WTC11 (cell line): ENCODE results near the gene PNMA1. TPM values are rescaled to one million over a fixed set of nuclear protein-coding genes. Genes with fewer than 3 reads are reported as not detected.

ENCODE experiments used
- ATAC-seq: fragments of 200-7000 bp; cut with Tn5 transposase; 2 replicates; pipeline ENCODE4 v1.10.0; 2021; ENCODE audit warnings: mild to moderate bottlenecking, moderate library complexity
- CTCF ChIA-PET: fragments of 300-600 bp; sonication (Branson Sonifier 250); formaldehyde crosslinking; loops from one replicate; lab custom pipeline; 2021; ENCODE audit warnings: antibody characterized with exemption; lab: Charles Lee
- POLR2A ChIA-PET: fragments of 350-600 bp; sonication (Branson Sonifier 250); formaldehyde crosslinking; loops from one replicate; lab custom pipeline; 2021; ENCODE audit warnings: antibody characterized with exemption; lab: Charles Lee
- DNase-seq: peaks from one replicate; pipeline ENCODE4 v3.0.0; 2021; ENCODE audit warnings: low spot score
- H3K27ac Mint-ChIP-seq: 2 replicates; pipeline ENCODE4 v1.8.0; 2021; ENCODE audit warnings: mixed read lengths
- H3K27me3 Mint-ChIP-seq: 2 replicates; pipeline ENCODE4 v1.8.0; 2021; ENCODE audit warnings: low read depth, mild to moderate bottlenecking, moderate library complexity, mixed read lengths
- H3K36me3 Mint-ChIP-seq: 2 replicates; pipeline ENCODE4 v1.8.0; 2021; ENCODE audit warnings: mixed read lengths
- H3K4me1 Mint-ChIP-seq: 2 replicates; pipeline ENCODE4 v1.8.0; 2022; ENCODE audit warnings: mixed read lengths
- H3K4me3 Mint-ChIP-seq: 2 replicates; pipeline ENCODE4 v1.8.0; 2021; ENCODE audit warnings: mild to moderate bottlenecking, moderate library complexity, mixed read lengths
- H3K9me3 Mint-ChIP-seq: 2 replicates; pipeline ENCODE4 v1.8.0; 2021; ENCODE audit warnings: mixed read lengths
- AR ChIP-seq: fragments of 250-450 bp; sonication (Bioruptor Pico); IDR thresholded peaks from 2 replicates; pipeline ENCODE4 v1.9.0; 2021; ENCODE audit warnings: mild to moderate bottlenecking
- ATF3 ChIP-seq: sonication (generic); formaldehyde crosslinking; conservative IDR thresholded peaks from 2 replicates; pipeline ENCODE4 v1.8.1; 2022; ENCODE audit warnings: mild to moderate bottlenecking, missing genetic modification reagents
- ATF6 ChIP-seq: sonication (generic); formaldehyde crosslinking; IDR thresholded peaks from 2 replicates; pipeline ENCODE4 v1.8.1; 2023; ENCODE audit warnings: mild to moderate bottlenecking, missing genetic modification reagents
- CBFB ChIP-seq: sonication (generic); formaldehyde crosslinking; IDR thresholded peaks from 2 replicates; pipeline ENCODE4 v1.8.1; 2022; ENCODE audit warnings: mild to moderate bottlenecking, low read depth, missing genetic modification reagents
- CREM ChIP-seq: sonication (generic); formaldehyde crosslinking; IDR thresholded peaks from 2 replicates; pipeline ENCODE4 v1.8.1; 2022; ENCODE audit warnings: mild to moderate bottlenecking, missing genetic modification reagents, moderate library complexity
- E2F1 ChIP-seq: sonication (generic); formaldehyde crosslinking; IDR thresholded peaks from 2 replicates; pipeline ENCODE4 v1.8.0; 2022; ENCODE audit warnings: mild to moderate bottlenecking, missing genetic modification reagents
- E2F4 ChIP-seq: sonication (generic); formaldehyde crosslinking; IDR thresholded peaks from 2 replicates; pipeline ENCODE4 v1.8.1; 2022; ENCODE audit warnings: low read depth, mild to moderate bottlenecking, moderate library complexity, missing genetic modification reagents, borderline replicate concordance
- EMX1 ChIP-seq: fragments of 250-450 bp; sonication (Bioruptor Pico); IDR thresholded peaks from 2 replicates; pipeline ENCODE4 v1.8.0; 2021; ENCODE audit warnings: mild to moderate bottlenecking
- ETV6 ChIP-seq: sonication (generic); formaldehyde crosslinking; IDR thresholded peaks from 2 replicates; pipeline ENCODE4 v1.8.1; 2022; ENCODE audit warnings: mild to moderate bottlenecking, missing genetic modification reagents
- GABPB1 ChIP-seq: sonication (generic); formaldehyde crosslinking; IDR thresholded peaks from 2 replicates; pipeline ENCODE4 v1.8.1; 2023; ENCODE audit warnings: mild to moderate bottlenecking, missing genetic modification reagents
- IRF1 ChIP-seq: sonication (generic); formaldehyde crosslinking; IDR thresholded peaks from 2 replicates; pipeline ENCODE4 v1.8.0; 2023; ENCODE audit warnings: missing genetic modification reagents
- JAZF1 ChIP-seq: fragments of 250-450 bp; sonication (Bioruptor Pico); IDR thresholded peaks from 2 replicates; pipeline ENCODE4 v1.9.0; 2021; ENCODE audit warnings: moderate library complexity, mild to moderate bottlenecking, inconsistent platforms
- MYBL2 ChIP-seq: sonication (generic); formaldehyde crosslinking; IDR thresholded peaks from 2 replicates; pipeline ENCODE4 v1.8.1; 2023; ENCODE audit warnings: mild to moderate bottlenecking, moderate library complexity, missing genetic modification reagents
- NR1H2 ChIP-seq: sonication (generic); formaldehyde crosslinking; IDR thresholded peaks from 2 replicates; pipeline ENCODE4 v1.9.0; 2021; ENCODE audit warnings: mild to moderate bottlenecking, moderate library complexity, missing genetic modification reagents
- NR2C2 ChIP-seq: sonication (generic); formaldehyde crosslinking; IDR thresholded peaks from 2 replicates; pipeline ENCODE4 v1.8.0; 2022; ENCODE audit warnings: mild to moderate bottlenecking, missing genetic modification reagents
- PREB ChIP-seq: sonication (generic); formaldehyde crosslinking; IDR thresholded peaks from 2 replicates; pipeline ENCODE4 v1.8.1; 2022; ENCODE audit warnings: mild to moderate bottlenecking, missing genetic modification reagents, moderate library complexity, borderline replicate concordance
- SOX15 ChIP-seq: fragments of 250-450 bp; sonication (Bioruptor Pico); IDR thresholded peaks from 2 replicates; pipeline ENCODE4 v1.9.0; 2021; ENCODE audit warnings: mild to moderate bottlenecking
- TEAD4 ChIP-seq: sonication (generic); formaldehyde crosslinking; IDR thresholded peaks from 2 replicates; pipeline ENCODE4 v1.8.0; 2022; ENCODE audit warnings: mild to moderate bottlenecking, missing genetic modification reagents
- USF1 ChIP-seq: sonication (generic); formaldehyde crosslinking; IDR thresholded peaks from 2 replicates; pipeline ENCODE4 v1.8.0; 2022; ENCODE audit warnings: mild to moderate bottlenecking, missing genetic modification reagents
- ZNF121 ChIP-seq: sonication (generic); formaldehyde crosslinking; IDR thresholded peaks from 2 replicates; pipeline ENCODE4 v1.8.0; 2023; ENCODE audit warnings: missing genetic modification reagents
- ZNF219 ChIP-seq: sonication (generic); formaldehyde crosslinking; IDR thresholded peaks from 2 replicates; pipeline ENCODE4 v1.8.0; 2023; ENCODE audit warnings: missing genetic modification reagents, mild to moderate bottlenecking, borderline replicate concordance
- ZNF671 ChIP-seq: fragments of 250-450 bp; sonication (Bioruptor Pico); IDR thresholded peaks from 2 replicates; pipeline ENCODE4 v1.8.0; 2021; ENCODE audit warnings: mild to moderate bottlenecking
- total RNA-seq: library from RNA; stranded (reverse); gene quantifications from 3 replicates; pipeline ENCODE4 v1.2.3, GENCODE V29; 2021

Gene PNMA1
- total RNA-seq, 1 experiment from 2014 or later = 46.0 TPM

GRCh38 chr14:73742520-73743238, 28.5 kb upstream of the PNMA1 start:
- Mint-ChIP-seq H3K36me3 (no peaks in the 10 kb centered on the region), H3K27me3 (no peaks in the 10 kb centered on the region), H3K27ac (peak overlapping the region; percentile 55; the same call in 1 of the 2 replicates), H3K4me1 (peaks cover 61% of the 10 kb centered on the region), H3K4me3 (no peak overlapping the region), H3K9me3 (no peaks in the 10 kb centered on the region)
- POLR2A ChIA-PET = interaction anchor here (1.0 to 2.0 kb wide), 2 partner anchors 16 to 17 kb away, joined by 3 to 9 read pairs; a partner anchor contains a TSS
- ATAC-seq = no peak
- no peak for DNase-seq
- TF ChIP-seq ETV6 (no peak), CBFB (CRISPR knock-in tag) (no peak), IRF1 (CRISPR knock-in tag) (no peak), CREM (CRISPR knock-in tag) (no peak), ZNF219 (CRISPR knock-in tag) (no peak), NR2C2 (CRISPR knock-in tag) (no peak), SOX15 (CRISPR knock-in tag) (no peak), GABPB1 (CRISPR knock-in tag) (no peak), EMX1 (CRISPR knock-in tag) (no peak), AR (no peak), NR1H2 (no peak), PREB (no peak), ZNF671 (CRISPR knock-in tag) (no peak), MYBL2 (CRISPR knock-in tag) (no peak), JAZF1 (CRISPR knock-in tag) (no peak), ATF3 (CRISPR knock-in tag) (no peak), ATF6 (CRISPR knock-in tag) (no peak), ZNF121 (CRISPR knock-in tag) (no peak)
- CTCF ChIA-PET = interaction anchor here (1.1 to 5.5 kb wide), 9 partner anchors 7 to 109 kb away, joined by 3 to 74 read pairs (median 6); partner anchors contain the start of gene PTGR2

- H3K36me3 Mint-ChIP-seq = peaks cover 3% of the 10 kb centered on the region; the same call in 1 of the 2 replicates
- H3K4me3 Mint-ChIP-seq = peak overlapping the region; percentile 41
- ATAC-seq (peak; percentile 3), DNase-seq (no peak)
- H3K4me1 Mint-ChIP-seq = peaks cover 54% of the 10 kb centered on the region
- POLR2A ChIA-PET = interaction anchor here (0.8 to 2.0 kb wide), 4 partner anchors 18 to 39 kb away, joined by 3 to 9 read pairs (median 4); a partner anchor contains a TSS
- H3K27ac Mint-ChIP-seq = peak overlapping the region; percentile 68
- no peaks in the 10 kb centered on the region for H3K27me3 Mint-ChIP-seq
- CTCF ChIA-PET = interaction anchor here (0.5 to 5.5 kb wide), 16 partner anchors 8 to 503 kb away, joined by 3 to 74 read pairs (median 6); partner anchors contain the start of genes ACOT2 and PTGR2
- no peaks in the 10 kb centered on the region for H3K9me3 Mint-ChIP-seq
- TF ChIP-seq TEAD4 (CRISPR knock-in tag) = no peak
- no peak for TF ChIP-seq ATF6 (CRISPR knock-in tag)
- TF ChIP-seq USF1 = no peak
- TF ChIP-seq E2F4 (CRISPR knock-in tag) = no peak
- no peak for TF ChIP-seq JAZF1 (CRISPR knock-in tag)
- TF ChIP-seq E2F1 = no peak
These were observed 27.8 kb upstream of the PNMA1 start for GRCh38 chr14:73741876-73742519.
